GM23248 (cell line): ENCODE results near the gene OR7C1.

Experiments used
- EZH2 ChIP-seq: fragments of 200-600 bp; sonication (generic); IDR thresholded peaks from 2 replicates; pipeline ENCODE4 v1.6.1; 2018; ENCODE audit warnings: antibody characterized with exemption, mild to moderate bottlenecking; ENCODE audit not compliant: insufficient read depth, poor library complexity, severe bottlenecking
- EZH2phosphoT487 ChIP-seq: fragments of 200-600 bp; sonication (generic); IDR thresholded peaks from 2 replicates; pipeline ENCODE4 v1.6.1; 2018; ENCODE audit warnings: antibody characterized with exemption, moderate library complexity, mild to moderate bottlenecking, low read depth; ENCODE audit not compliant: insufficient read depth

DNA sequence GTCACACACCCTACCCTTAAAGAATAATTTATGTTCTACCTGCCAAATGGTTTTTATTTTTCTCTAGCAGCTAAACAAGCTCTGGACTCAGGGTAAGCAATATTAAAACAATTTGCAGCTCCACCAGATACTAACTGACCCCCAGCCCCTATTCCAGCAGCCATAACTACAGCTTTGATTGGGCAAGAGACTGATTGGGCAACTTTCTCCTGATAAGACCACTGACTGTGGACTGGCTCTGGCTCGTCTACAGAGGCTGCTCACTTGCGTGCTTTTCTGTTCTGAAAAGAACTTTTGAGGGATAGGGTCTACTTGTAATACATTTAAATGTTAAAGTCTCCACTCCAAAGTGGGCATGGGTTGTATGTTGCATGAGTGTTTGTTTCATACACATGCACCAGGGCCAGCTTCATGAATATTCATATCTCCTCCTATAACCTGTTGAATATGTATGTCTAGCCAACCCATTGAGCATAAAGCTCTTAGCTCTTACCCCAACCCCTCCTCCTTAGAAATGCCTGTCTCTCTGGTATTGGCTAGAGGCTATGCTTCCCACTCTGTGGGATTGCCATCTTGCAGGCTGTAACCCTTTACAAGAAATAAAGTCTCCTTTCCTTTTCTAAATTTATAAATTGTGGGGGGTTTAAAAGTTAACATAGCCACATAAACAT is 19.9 kb downstream of the OR7C1 start:
- TF ChIP-seq EZH2phosphoT487 (no peak), EZH2 (no peak)
